HepG2 (cell line): Measurements from ENCODE around the gene STX2. TPM values are rescaled to one million over a fixed set of nuclear protein-coding genes. Genes with fewer than 3 reads are reported as not detected.
A peak's percentile ranks its signal among the peaks of the same experiment; 100 is the strongest.

ENCODE experiments used
- ELF4 ChIP-seq: sonication (generic); formaldehyde crosslinking; IDR thresholded peaks from 2 replicates; pipeline ENCODE4 v1.5.0; 2020; ENCODE audit warnings: missing genetic modification reagents, mild to moderate bottlenecking, moderate library complexity, borderline replicate concordance
- IRF2 ChIP-seq: IDR thresholded peaks from 2 replicates; pipeline ENCODE4 v1.6.1; 2018; ENCODE audit warnings: missing genetic modification reagents, missing compliant biosample characterization
- KAT7 ChIP-seq: IDR thresholded peaks from 2 replicates; pipeline ENCODE4 v1.6.1; 2018; ENCODE audit warnings: borderline replicate concordance, missing compliant biosample characterization
- KLF13 ChIP-seq: sonication (generic); formaldehyde crosslinking; IDR thresholded peaks from 2 replicates; pipeline ENCODE4 v1.4.0; 2020; ENCODE audit warnings: mild to moderate bottlenecking, missing genetic modification reagents
- RFXANK ChIP-seq: IDR thresholded peaks from 2 replicates; pipeline ENCODE4 v1.6.1; 2016
- SMAD9 ChIP-seq: sonication (generic); formaldehyde crosslinking; IDR thresholded peaks from 2 replicates; pipeline ENCODE4 v1.5.1; 2020; ENCODE audit warnings: mild to moderate bottlenecking, missing genetic modification reagents
- ZNF24 ChIP-seq: fragments of 450-650 bp; IDR thresholded peaks from 2 replicates; pipeline ENCODE4 v1.6.1; 2017; ENCODE audit warnings: antibody characterized with exemption, mild to moderate bottlenecking
- ZNF563 ChIP-seq: sonication (generic); formaldehyde crosslinking; IDR thresholded peaks from 2 replicates; pipeline ENCODE4 v1.8.0; 2022; ENCODE audit warnings: mild to moderate bottlenecking, moderate library complexity, missing genetic modification reagents
- polyA plus RNA-seq, 8 experiments: library from polyadenylated mRNA; depleted of rRNA in 3 of 8; stranded (reverse) in 7 of 8; unstranded in 1 of 8; fragments of >200 nt; fragmentation: Illumina TruSeq in 4 of 8; extraction: Trizol in 4 of 8; gene quantifications; 2 replicates each; pipeline versions ENCODE4 v1.2.1 to v1.2.3, GENCODE V29; 2011 to 2016; ENCODE audit warnings: low read depth in 4 of 8, missing spikeins in 1 of 8, mixed read lengths in 1 of 8; ENCODE audit not compliant: insufficient read depth in 1 of 8
- total RNA-seq, 5 experiments: library from RNA; depleted of rRNA; stranded (reverse); fragments of >200 nt; fragmentation: Illumina TruSeq; extraction: Trizol; gene quantifications; 2 replicates each; pipeline ENCODE4 v1.2.3, GENCODE V29; 2016; ENCODE audit warnings: low read depth in 1 of 5
- TF ChIP-seq, protein P1 (sequence below): sonication (generic); formaldehyde crosslinking; IDR thresholded peaks from 2 replicates; pipeline ENCODE4 v1.8.1; 2022; ENCODE audit warnings: low read depth, mild to moderate bottlenecking, missing genetic modification reagents
- TF ChIP-seq, protein P2 (sequence below): sonication (generic); formaldehyde crosslinking; IDR thresholded peaks from 2 replicates; pipeline ENCODE4 v1.5.1; 2020; ENCODE audit warnings: mild to moderate bottlenecking, missing genetic modification reagents, borderline replicate concordance
- TF ChIP-seq, protein P3 (sequence below): sonication (generic); formaldehyde crosslinking; IDR thresholded peaks from 2 replicates; pipeline ENCODE4 v1.5.0; 2020; ENCODE audit warnings: missing genetic modification reagents, mild to moderate bottlenecking, borderline replicate concordance
- TF ChIP-seq, protein P4 (sequence below): sonication (generic); formaldehyde crosslinking; IDR thresholded peaks from 2 replicates; pipeline ENCODE4 v1.4.0; 2020; ENCODE audit warnings: missing genetic modification reagents
- TF ChIP-seq, protein P5 (sequence below): IDR thresholded peaks from 2 replicates; pipeline ENCODE4 v1.6.1; 2018; ENCODE audit warnings: missing genetic modification reagents, mild to moderate bottlenecking, missing compliant biosample characterization

STX2 gene
- total and polyA plus RNA-seq, 2 of the 13 experiments (the other 11 are each of a cell fraction or from before 2014, with no cell fraction given) = 13.4 to 25.1 TPM

DNA sequence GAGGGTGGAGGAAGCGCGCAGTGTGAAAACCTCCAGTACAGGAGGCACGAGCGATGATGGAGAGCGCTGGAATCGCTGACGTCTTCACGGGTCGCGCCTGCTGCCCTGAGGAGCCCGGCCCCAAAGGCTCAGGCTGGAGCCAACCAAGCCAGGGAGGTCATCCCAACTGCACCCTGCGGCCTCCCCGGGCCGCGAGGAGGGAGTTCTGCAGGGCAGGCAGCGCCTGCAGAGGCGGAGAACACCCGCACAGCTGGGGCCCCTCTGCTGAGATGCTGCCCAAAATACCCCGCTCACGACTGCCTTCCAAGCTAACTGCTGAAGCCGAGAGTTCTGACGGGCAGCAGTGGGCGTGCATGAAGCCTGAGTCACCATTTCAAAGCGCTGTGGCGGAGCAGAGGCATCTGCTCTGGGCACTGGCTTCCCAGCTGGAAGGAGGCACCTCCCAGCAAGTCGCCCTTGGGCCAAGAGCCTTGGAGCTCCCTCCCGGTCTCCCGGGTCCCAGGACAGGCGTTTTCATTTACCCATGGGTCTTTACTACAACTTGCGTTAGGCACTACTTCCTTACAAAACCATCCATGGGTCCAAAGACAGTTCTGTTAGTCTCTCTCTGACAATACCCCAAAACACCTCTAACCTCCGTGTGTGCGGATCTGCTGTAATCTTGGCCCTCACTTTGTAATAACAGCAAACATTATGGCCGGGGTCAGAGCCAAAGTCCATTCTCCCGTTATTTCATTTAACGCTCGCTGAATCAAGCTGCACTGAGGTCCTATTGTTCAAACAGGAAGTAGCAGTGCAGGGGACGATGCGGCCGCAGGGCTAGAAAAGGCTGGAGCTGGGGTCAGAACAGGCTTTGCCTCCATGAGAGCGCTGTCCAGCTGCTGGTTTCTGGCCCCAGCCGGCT is 62.8 kb downstream of the STX2 start (continued):
- TF ChIP-seq, protein P1, sequence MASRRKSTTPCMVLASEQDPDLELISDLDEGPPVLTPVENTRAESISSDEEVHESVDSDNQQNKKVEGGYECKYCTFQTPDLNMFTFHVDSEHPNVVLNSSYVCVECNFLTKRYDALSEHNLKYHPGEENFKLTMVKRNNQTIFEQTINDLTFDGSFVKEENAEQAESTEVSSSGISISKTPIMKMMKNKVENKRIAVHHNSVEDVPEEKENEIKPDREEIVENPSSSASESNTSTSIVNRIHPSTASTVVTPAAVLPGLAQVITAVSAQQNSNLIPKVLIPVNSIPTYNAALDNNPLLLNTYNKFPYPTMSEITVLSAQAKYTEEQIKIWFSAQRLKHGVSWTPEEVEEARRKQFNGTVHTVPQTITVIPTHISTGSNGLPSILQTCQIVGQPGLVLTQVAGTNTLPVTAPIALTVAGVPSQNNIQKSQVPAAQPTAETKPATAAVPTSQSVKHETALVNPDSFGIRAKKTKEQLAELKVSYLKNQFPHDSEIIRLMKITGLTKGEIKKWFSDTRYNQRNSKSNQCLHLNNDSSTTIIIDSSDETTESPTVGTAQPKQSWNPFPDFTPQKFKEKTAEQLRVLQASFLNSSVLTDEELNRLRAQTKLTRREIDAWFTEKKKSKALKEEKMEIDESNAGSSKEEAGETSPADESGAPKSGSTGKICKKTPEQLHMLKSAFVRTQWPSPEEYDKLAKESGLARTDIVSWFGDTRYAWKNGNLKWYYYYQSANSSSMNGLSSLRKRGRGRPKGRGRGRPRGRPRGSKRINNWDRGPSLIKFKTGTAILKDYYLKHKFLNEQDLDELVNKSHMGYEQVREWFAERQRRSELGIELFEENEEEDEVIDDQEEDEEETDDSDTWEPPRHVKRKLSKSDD (CRISPR knock-in tag) = 0 out of 2 replicates have a peak, but pooled peaks have one; percentile 27
- TF ChIP-seq ELF4 (CRISPR knock-in tag) (peak; percentile 76), SMAD9 (CRISPR knock-in tag) (no peak), ZNF563 (CRISPR knock-in tag) (peak; percentile 78), ZNF24 (no peak), KAT7 (CRISPR knock-in tag) (no peak), KLF13 (no peak), IRF2 (peak; percentile 35; the same call in 1 of the 2 replicates), RFXANK (CRISPR knock-in tag) (0 out of 2 replicates have a peak, but pooled peaks have one; percentile 73)
- TF ChIP-seq, protein P2, sequence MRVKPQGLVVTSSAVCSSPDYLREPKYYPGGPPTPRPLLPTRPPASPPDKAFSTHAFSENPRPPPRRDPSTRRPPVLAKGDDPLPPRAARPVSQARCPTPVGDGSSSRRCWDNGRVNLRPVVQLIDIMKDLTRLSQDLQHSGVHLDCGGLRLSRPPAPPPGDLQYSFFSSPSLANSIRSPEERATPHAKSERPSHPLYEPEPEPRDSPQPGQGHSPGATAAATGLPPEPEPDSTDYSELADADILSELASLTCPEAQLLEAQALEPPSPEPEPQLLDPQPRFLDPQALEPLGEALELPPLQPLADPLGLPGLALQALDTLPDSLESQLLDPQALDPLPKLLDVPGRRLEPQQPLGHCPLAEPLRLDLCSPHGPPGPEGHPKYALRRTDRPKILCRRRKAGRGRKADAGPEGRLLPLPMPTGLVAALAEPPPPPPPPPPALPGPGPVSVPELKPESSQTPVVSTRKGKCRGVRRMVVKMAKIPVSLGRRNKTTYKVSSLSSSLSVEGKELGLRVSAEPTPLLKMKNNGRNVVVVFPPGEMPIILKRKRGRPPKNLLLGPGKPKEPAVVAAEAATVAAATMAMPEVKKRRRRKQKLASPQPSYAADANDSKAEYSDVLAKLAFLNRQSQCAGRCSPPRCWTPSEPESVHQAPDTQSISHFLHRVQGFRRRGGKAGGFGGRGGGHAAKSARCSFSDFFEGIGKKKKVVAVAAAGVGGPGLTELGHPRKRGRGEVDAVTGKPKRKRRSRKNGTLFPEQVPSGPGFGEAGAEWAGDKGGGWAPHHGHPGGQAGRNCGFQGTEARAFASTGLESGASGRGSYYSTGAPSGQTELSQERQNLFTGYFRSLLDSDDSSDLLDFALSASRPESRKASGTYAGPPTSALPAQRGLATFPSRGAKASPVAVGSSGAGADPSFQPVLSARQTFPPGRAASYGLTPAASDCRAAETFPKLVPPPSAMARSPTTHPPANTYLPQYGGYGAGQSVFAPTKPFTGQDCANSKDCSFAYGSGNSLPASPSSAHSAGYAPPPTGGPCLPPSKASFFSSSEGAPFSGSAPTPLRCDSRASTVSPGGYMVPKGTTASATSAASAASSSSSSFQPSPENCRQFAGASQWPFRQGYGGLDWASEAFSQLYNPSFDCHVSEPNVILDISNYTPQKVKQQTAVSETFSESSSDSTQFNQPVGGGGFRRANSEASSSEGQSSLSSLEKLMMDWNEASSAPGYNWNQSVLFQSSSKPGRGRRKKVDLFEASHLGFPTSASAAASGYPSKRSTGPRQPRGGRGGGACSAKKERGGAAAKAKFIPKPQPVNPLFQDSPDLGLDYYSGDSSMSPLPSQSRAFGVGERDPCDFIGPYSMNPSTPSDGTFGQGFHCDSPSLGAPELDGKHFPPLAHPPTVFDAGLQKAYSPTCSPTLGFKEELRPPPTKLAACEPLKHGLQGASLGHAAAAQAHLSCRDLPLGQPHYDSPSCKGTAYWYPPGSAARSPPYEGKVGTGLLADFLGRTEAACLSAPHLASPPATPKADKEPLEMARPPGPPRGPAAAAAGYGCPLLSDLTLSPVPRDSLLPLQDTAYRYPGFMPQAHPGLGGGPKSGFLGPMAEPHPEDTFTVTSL (CRISPR knock-in tag) = peak; percentile 73; the same call in 1 of the 2 replicates
- TF ChIP-seq, protein P3, sequence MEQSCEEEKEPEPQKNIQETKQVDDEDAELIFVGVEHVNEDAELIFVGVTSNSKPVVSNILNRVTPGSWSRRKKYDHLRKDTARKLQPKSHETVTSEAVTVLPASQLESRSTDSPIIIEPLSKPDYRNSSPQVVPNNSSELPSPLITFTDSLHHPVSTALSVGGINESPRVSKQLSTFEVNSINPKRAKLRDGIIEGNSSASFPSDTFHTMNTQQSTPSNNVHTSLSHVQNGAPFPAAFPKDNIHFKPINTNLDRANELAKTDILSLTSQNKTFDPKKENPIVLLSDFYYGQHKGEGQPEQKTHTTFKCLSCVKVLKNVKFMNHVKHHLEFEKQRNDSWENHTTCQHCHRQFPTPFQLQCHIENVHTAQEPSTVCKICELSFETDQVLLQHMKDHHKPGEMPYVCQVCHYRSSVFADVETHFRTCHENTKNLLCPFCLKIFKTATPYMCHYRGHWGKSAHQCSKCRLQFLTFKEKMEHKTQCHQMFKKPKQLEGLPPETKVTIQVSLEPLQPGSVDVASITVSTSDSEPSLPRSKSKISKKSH (CRISPR knock-in tag) = peak; percentile 18; the same call in 1 of the 2 replicates
- TF ChIP-seq, protein P4, sequence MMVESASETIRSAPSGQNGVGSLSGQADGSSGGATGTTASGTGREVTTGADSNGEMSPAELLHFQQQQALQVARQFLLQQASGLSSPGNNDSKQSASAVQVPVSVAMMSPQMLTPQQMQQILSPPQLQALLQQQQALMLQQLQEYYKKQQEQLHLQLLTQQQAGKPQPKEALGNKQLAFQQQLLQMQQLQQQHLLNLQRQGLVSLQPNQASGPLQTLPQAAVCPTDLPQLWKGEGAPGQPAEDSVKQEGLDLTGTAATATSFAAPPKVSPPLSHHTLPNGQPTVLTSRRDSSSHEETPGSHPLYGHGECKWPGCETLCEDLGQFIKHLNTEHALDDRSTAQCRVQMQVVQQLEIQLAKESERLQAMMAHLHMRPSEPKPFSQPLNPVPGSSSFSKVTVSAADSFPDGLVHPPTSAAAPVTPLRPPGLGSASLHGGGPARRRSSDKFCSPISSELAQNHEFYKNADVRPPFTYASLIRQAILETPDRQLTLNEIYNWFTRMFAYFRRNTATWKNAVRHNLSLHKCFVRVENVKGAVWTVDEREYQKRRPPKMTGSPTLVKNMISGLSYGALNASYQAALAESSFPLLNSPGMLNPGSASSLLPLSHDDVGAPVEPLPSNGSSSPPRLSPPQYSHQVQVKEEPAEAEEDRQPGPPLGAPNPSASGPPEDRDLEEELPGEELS (CRISPR knock-in tag) = peak; percentile 62
- TF ChIP-seq, protein P5, sequence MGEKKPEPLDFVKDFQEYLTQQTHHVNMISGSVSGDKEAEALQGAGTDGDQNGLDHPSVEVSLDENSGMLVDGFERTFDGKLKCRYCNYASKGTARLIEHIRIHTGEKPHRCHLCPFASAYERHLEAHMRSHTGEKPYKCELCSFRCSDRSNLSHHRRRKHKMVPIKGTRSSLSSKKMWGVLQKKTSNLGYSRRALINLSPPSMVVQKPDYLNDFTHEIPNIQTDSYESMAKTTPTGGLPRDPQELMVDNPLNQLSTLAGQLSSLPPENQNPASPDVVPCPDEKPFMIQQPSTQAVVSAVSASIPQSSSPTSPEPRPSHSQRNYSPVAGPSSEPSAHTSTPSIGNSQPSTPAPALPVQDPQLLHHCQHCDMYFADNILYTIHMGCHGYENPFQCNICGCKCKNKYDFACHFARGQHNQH (CRISPR knock-in tag) = peak; percentile 58; the same call in 1 of the 2 replicates
